Activated CD8-positive, alpha-beta memory T cell treated with anti-CD3 and anti-CD28 coated beads, Interleukin-2, amount 50 U/mL, for 48 hours (primary cell): Measurements from ENCODE around the gene EXO1.
"Not testable (repeated sequence)": the region's sequence is repeated elsewhere in the genome, so short reads cannot be mapped to it uniquely, and the experiment has no call there.

ENCODE experiments used
- DNase-seq: peaks from one replicate; pipeline ENCODE4 v3.0.0-alpha.2; 2020

Gene EXO1

DNA sequence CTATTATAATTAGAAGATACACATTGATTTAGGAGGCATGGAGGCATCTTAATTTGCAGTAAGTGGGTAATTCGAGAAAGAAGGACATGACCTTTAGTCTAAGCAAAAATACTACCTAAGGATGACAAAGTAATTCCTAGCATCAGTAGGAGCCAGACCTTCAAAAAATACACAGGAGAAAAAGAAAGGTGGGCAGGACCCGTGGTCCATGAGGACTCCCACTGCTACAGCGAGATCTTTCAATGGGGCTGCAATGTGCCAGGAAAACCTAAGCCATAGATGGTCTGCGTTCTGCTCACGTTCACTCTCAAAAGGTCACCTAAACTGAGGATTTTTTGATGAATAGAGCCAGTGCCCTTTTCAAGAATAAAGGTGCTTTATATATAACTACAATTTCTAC lies 10.6 kb upstream of the EXO1 start:
- DNase-seq: no peak

DNA sequence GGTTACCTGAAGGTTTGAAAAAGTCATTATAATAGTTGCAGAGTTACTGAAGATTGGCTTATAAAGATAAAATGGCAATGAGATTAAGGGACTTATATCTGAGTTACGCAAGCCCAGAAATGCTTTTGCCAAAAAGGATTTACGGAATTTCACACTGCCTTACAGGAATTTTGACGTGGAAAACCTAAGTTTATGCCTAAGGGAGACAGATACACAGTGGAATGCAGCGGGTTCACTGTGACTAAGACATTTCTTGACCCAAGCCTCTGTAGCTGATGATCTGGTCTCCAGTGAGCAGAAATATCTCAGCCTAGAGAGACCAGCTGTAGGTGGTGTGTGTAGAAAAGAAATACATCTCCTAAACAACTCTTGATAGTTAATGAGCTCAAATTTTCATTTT lies 10.1 kb upstream of the EXO1 start:
- DNase-seq: no peak

GRCh38 chr1:241838897-241839296 lies 9.1 kb upstream of the EXO1 start:
- no peak for DNase-seq

DNA sequence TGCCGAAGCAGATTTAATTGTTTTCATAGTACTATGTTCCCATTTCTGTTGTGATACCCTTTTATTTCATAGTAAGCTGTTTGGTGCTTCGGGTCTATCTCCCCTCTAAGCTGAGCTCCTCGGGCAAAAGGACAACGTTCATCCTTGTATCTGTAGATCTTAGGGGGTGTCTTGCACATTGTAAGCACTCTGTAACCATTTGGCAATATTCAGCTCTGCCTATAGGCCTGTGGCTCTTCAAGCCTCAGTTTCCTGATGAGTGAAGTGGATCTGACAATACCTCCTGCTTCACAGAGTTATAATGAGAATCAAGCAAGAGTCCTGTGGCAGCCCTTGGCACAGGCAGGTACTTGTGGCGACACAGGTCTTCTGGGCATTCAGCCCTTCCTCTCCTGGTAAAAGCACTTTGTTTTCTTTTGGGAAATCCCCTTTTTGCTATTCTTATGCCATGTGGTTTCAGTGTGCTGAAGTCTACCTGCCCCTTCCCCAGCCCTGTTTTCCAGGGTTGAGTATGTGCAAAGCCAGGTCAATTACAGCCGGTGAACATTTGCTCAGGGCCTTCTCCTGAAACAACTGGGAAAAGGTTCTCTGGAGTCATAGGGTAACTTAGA lies 8.5 kb upstream of the EXO1 start:
- no peak for DNase-seq

DNA sequence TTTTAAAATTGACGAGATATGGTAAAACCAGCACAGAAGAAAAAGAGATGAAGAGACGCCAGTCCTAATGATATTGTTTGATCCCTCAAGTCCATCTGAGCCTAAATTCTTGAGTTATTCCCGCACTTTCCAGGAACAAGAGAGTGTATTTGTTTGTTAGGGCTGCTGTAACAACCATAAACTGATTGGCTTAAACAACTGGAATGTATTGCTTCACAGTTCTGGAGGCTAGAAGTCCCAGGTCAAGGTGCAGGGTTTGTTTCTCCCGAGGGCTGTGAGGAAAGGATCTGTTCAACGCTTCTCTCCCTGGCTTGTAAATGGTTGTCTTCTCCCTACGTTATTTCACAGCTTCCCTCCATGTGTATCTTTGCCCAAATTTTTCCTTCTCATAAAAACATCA lies 7.8 kb upstream of the EXO1 start:
- DNase-seq: no peak

- no peak for DNase-seq
Observed at GRCh38 chr1:241841691-241842090, 6.3 kb upstream of the EXO1 start.

DNA sequence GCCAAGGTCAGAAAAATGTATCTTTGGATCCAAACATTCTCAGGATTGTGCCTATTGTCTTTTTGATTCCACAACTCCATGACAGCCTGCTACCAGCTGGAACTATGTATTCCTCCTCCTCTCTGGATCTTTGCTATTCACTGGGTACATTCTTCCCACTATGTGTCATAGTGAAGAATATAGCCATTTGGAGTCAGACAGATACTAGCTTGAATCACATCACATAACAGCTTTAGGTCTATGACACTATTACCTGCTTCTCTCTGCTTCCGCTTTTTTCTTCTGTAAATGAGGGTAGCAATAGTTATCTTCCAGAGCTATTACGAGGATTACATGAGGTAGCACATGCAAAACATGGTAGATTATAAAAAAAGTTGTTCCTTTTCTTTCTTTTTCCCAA lies 5.4 kb upstream of the EXO1 start:
- no peak for DNase-seq

DNA sequence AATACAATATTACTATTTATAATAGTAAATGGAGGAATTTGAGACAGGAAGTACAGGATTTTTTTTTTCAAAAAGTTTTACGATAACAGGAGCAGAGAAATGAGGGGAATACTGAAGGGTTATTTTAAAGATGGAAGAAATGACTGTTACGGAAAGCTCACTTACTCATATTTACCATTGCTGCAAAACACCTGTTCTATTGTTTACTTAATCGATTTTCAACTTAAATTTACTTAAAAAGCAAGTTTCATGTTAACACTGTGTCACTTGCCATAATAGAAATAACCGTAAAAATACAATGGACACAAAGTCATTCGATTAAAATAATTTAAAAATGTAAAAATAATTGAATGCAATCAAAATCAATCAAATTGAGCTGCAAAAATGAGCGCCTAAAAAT lies 3.4 kb upstream of the EXO1 start:
- no peak for DNase-seq

DNA sequence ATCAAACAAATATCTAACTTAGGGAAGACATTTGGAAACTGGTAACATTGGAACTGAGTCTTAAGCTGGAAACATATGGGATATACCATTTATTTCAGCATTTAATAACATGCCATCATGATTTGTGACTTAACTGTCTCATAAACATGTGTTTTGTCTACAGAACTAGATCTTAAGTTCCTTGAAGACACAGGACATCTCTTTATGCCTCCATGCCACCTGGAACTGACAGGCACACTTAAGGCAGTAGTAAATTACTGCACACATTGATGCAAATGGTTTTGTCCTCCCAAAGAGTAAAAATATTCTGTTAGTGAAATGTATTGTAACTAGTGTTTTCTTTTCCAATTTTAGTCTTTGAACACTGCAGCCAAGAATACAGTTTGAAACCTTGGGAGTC lies 1.6 kb upstream of the EXO1 start:
- DNase-seq: no peak

- no peak for DNase-seq
Observed at GRCh38 chr1:241846862-241847539, 1.0 kb upstream of the EXO1 start.

GRCh38 chr1:241847540-241847795 lies 536 bp upstream of the EXO1 start:
- DNase-seq: no peak

DNA sequence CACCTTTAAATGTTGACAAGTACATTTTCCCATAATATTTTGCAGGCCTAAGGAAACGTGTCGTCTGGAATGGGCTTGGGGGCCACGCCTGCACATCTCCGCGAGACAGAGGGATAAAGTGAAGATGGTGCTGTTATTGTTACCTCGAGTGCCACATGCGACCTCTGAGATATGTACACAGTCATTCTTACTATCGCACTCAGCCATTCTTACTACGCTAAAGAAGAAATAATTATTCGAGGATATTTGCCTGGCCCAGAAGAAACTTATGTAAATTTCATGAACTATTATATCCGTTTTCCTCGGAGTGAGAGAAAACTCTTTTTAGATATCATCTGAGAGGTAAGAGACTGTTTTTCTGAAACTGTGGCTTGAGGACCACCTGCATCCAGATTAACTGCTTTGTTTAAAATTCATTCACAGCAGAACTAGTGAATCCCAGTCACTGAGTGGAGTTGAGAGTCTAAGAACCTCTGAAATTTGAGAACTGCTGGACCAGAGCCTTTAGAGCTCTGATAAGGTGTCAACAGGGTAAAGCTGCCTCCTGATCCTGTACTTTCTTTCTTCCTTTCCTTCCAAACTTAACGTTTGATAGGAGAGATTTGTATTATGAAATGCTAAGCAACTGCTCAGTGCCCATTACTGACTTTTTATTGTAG lies 811 bp downstream of the EXO1 start:
- DNase-seq: no peak

GRCh38 chr1:241849345-241849695 lies 1.3 kb downstream of the EXO1 start:
- DNase-seq: no peak

- DNase-seq: not testable (repeated sequence)
Observed at GRCh38 chr1:241855545-241856140, 7.6 kb downstream of the EXO1 start.

- DNase-seq: no peak
Observed at GRCh38 chr1:241857131-241857530, 9.1 kb downstream of the EXO1 start.

GRCh38 chr1:241860922-241861321 lies 12.9 kb downstream of the EXO1 start:
- no peak for DNase-seq

- no peak for DNase-seq
Observed at GRCh38 chr1:241869022-241869421, 21.0 kb downstream of the EXO1 start.

DNA sequence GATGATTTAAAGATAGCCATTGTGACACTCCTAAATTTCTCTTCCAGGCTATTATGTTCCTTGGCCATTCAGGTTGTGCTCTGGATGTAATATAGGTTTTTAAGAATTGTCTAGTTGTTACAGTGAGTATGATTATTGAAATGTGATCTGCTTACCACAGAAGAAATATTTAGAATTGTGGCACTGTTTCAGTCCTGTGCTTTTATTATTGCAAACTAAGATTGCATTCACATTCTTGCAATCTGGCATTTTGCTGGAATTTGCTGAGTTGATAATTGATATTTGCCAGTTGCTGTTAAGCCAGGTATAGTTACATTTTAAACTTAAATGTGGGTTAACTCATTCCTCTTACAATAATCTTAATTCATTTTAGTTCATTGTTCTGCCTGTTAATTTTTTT lies 22.3 kb downstream of the EXO1 start:
- no peak for DNase-seq

- DNase-seq: no peak
Observed at GRCh38 chr1:241870746-241871430, 22.9 kb downstream of the EXO1 start.

DNA sequence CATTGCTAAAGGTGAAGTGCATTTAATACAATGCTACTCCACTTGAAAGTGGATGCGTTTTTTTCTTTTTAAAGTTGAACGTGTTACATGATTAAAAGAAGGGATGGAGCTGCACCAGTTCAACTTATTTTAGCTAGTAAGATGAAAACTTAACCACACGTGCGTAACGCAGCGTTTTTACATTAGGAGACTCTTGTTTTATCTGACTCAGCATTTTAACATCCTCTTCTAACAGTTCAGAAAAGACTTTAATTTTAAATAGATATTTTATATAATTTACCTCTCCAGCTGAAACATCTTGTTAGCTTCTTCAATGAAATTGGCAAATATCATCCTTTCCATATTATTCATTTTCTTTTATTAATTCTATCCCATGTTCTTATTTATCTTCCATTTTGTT lies 33.4 kb downstream of the EXO1 start:
- DNase-seq: no peak

GRCh38 chr1:241883159-241883558 lies 35.2 kb downstream of the EXO1 start:
- no peak for DNase-seq

DNA sequence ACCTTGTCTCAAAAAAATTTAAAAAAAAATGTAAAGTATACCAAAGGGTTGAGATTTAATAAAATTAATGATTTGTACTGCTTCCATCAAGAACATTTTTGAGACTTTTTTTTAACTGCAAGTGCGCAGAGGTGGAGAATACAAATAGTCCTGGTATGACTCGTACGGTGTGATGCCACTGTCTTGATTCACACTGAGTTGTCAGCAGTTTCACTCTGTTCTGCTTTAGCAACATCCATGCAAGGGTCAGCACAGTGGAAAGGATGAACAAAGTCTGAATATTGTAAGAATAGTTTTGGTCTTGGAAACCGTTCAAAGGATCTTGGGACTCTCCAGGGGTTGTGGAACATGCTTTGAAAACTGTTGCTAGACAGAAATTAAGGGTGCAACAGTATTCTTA lies 40.2 kb downstream of the EXO1 start:
- no peak for DNase-seq

DNA sequence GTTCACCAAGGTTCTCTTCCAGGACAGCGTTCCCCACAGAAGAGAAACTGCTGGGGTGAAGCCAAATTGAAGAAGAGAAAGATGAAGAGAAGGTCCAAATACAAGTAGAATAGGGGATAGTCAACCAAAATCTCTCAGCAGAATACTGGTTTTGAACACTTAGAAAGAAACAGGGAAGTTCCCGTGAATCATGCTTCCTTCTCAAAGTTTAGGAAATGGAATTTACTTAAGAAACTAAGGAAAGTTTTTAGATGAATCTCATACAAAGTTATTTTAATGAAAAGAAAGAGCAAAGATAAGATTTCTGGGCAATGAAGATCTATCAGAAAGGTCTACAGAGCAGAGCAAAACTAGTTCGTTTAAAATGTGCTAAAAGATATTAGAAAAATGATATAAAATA lies 43.3 kb downstream of the EXO1 start:
- no peak for DNase-seq

DNA sequence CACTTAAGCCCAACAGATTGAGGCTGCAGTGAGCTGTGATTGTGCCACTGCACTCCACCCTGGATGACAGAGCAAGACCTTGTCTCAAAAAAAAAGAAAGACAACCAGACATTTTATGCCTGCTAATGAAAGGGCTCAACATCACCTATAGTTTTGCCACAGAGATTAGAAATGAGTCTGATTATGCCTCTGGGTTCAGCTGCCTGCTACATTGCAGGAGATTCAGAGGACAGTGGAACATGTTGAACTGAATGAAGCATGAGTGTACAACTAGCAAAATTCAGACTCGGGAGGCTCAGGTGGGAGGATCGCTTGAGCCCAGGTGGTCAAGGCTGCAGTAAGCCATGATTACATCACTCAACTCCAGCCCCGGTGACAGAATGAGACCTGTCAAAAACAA lies 46.0 kb downstream of the EXO1 start:
- DNase-seq: no peak
